CD4-positive, CD25-positive, alpha-beta regulatory T cell (primary cell): ENCODE measurements around the gene NCAPG2. TPM values are rescaled to one million over a fixed set of nuclear protein-coding genes. Genes with fewer than 3 reads are reported as not detected.

Source experiments
- ATAC-seq, 2 donors: fragments of 150-1000 bp; cut with Tn5 transposase; one replicate each; pipeline ENCODE4 v1.10.0; 2021; ENCODE audit warnings: low read depth in 2 of 2, moderate number of reproducible peaks in 2 of 2, moderate library complexity in 1 of 2
- DNase-seq, 3 donors: peaks; one replicate each; pipeline versions ENCODE4 v3.0.0 to v3.0.0-alpha.2; 2012 to 2022; ENCODE audit warnings: mixed read lengths in 1 of 3
- H3K27ac ChIP-seq: one replicate; pipeline ENCODE4 v1.7.0; 2013; ENCODE audit warnings: mild to moderate bottlenecking, low read length; ENCODE audit not compliant: insufficient read depth, poor library complexity, severe bottlenecking
- H3K27me3 ChIP-seq: one replicate; pipeline ENCODE4 v1.7.0; 2013; ENCODE audit warnings: low read length; ENCODE audit not compliant: control insufficient read depth, insufficient read depth
- H3K36me3 ChIP-seq: one replicate; pipeline ENCODE4 v1.7.0; 2013; ENCODE audit warnings: mild to moderate bottlenecking, low read length, moderate library complexity; ENCODE audit not compliant: control insufficient read depth, insufficient read depth
- H3K4me1 ChIP-seq: 2 replicates; pipeline ENCODE4 v1.7.0; 2013; ENCODE audit warnings: mild to moderate bottlenecking, low read length; ENCODE audit not compliant: insufficient read depth, control insufficient read depth, poor library complexity, severe bottlenecking
- H3K4me3 ChIP-seq: one replicate; pipeline ENCODE4 v1.7.0; 2013; ENCODE audit warnings: low read depth, mild to moderate bottlenecking, low read length, moderate library complexity
- H3K9me3 ChIP-seq, 2 experiments: 1 replicate in 1 of 2; 2 replicates in 1 of 2; pipeline ENCODE4 v1.7.0; 2013; ENCODE audit warnings: low read length in 2 of 2, mild to moderate bottlenecking in 1 of 2, moderate library complexity in 1 of 2; ENCODE audit not compliant: control insufficient read depth in 2 of 2
- H3K27ac Mint-ChIP-seq, 3 donors: one replicate each; pipeline ENCODE4 v1.8.0; 2020 to 2022; ENCODE audit warnings: mild to moderate bottlenecking in 3 of 3, mixed read lengths in 3 of 3, moderate library complexity in 2 of 3
- H3K27me3 Mint-ChIP-seq: one replicate; pipeline ENCODE4 v1.8.0; 2022; ENCODE audit warnings: mild to moderate bottlenecking, mixed read lengths
- H3K36me3 Mint-ChIP-seq: one replicate; pipeline ENCODE4 v1.8.0; 2020; ENCODE audit warnings: mixed read lengths
- H3K4me1 Mint-ChIP-seq, 4 donors: one replicate each; pipeline ENCODE4 v1.8.0; 2020 to 2022; ENCODE audit warnings: mixed read lengths in 4 of 4, mild to moderate bottlenecking in 1 of 4
- H3K4me3 Mint-ChIP-seq, 4 donors: one replicate each; pipeline ENCODE4 v1.8.0; 2020 to 2022; ENCODE audit warnings: mild to moderate bottlenecking in 4 of 4, mixed read lengths in 4 of 4, moderate library complexity in 3 of 4
- H3K9me3 Mint-ChIP-seq, 7 donors: one replicate each; pipeline ENCODE4 v1.8.0; 2020 to 2022; ENCODE audit warnings: mixed read lengths in 7 of 7, mild to moderate bottlenecking in 3 of 7, moderate library complexity in 2 of 7
- polyA plus RNA-seq, 4 donors: library from polyadenylated mRNA; unstranded; fragments of 300-500 nt; fragmentation: Illumina TruSeq; gene quantifications; one replicate each; pipeline ENCODE4 v1.2.3, GENCODE V29; 2021
- total RNA-seq: library from RNA; stranded (reverse); gene quantifications from one replicate; pipeline ENCODE4 v1.2.3, GENCODE V29; 2022

The NCAPG2 gene
- total and polyA plus RNA-seq, 5 donors from 2014 or later, result 2.7 to 10.6 (median 4.4) TPM

GRCh38 chr7:158747408-158747807, 42.8 kb upstream of the NCAPG2 start:
- Histone ChIP-seq H3K36me3 (peaks cover 76% of the 10 kb centered on the region), H3K27me3 (no peaks in the 10 kb centered on the region), H3K4me1 (no peaks in the 10 kb centered on the region), H3K4me3 (no peak overlapping the region), H3K9me3 (no peaks in the 10 kb centered on the region), H3K27ac (no peak overlapping the region)
- Mint-ChIP-seq H3K36me3 (peaks cover 36% of the 10 kb centered on the region), H3K27ac (no peak overlapping the region), H3K9me3 (no peaks in the 10 kb centered on the region), H3K27me3 (no peaks in the 10 kb centered on the region), H3K4me3 (no peak overlapping the region), H3K4me1 (peaks cover 0 to 11% (median 5%) of the 10 kb centered on the region in 4 donors)
- DNase-seq (no peak), ATAC-seq (no peak)

GRCh38 chr7:158746957-158747356, 42.4 kb upstream of the NCAPG2 start:
- no peaks in the 10 kb centered on the region for H3K9me3 Mint-ChIP-seq
- H3K9me3 ChIP-seq, result no peaks in the 10 kb centered on the region
- peaks cover 39% of the 10 kb centered on the region for H3K36me3 Mint-ChIP-seq
- H3K4me3 Mint-ChIP-seq, result no peak overlapping the region
- H3K4me1 Mint-ChIP-seq, result peaks cover 0 to 11% (median 5%) of the 10 kb centered on the region in 4 donors
- DNase-seq (no peak), ATAC-seq (no peak)
- H3K27ac Mint-ChIP-seq, result no peak overlapping the region
- H3K4me1 ChIP-seq, result no peaks in the 10 kb centered on the region
- no peaks in the 10 kb centered on the region for H3K27me3 Mint-ChIP-seq
- H3K27me3 ChIP-seq, result no peaks in the 10 kb centered on the region
- H3K4me3 ChIP-seq, result no peak overlapping the region
- no peak overlapping the region for H3K27ac ChIP-seq
- H3K36me3 ChIP-seq, result peaks cover 77% of the 10 kb centered on the region

- Mint-ChIP-seq H3K27ac (peak overlapping the region in 1 of 3 donors; percentile 7), H3K27me3 (no peaks in the 10 kb centered on the region), H3K4me3 (peak overlapping the region in 1 of 4 donors; percentile 15), H3K9me3 (no peaks in the 10 kb centered on the region), H3K4me1 (peaks cover 2 to 11% (median 5%) of the 10 kb centered on the region in 4 donors), H3K36me3 (peaks cover 44% of the 10 kb centered on the region)
- peaks cover 89% of the 10 kb centered on the region for H3K36me3 ChIP-seq
- no peaks in the 10 kb centered on the region for H3K4me1 ChIP-seq
- no peak for ATAC-seq
- no peak overlapping the region for H3K4me3 ChIP-seq
- no peaks in the 10 kb centered on the region for H3K9me3 ChIP-seq
- no peak for DNase-seq
- H3K27ac ChIP-seq, result no peak overlapping the region
- no peaks in the 10 kb centered on the region for H3K27me3 ChIP-seq
Observed at GRCh38 chr7:158745057-158745715, 40.6 kb upstream of the NCAPG2 start.

- H3K4me1 Mint-ChIP-seq, result peaks cover 2 to 11% (median 5%) of the 10 kb centered on the region in 4 donors
- H3K36me3 ChIP-seq, result peaks cover 90% of the 10 kb centered on the region
- no peak for DNase-seq
- H3K27ac ChIP-seq, result no peak overlapping the region
- no peak overlapping the region for H3K27ac Mint-ChIP-seq
- no peaks in the 10 kb centered on the region for H3K27me3 Mint-ChIP-seq
- H3K36me3 Mint-ChIP-seq, result peaks cover 40% of the 10 kb centered on the region
- no peaks in the 10 kb centered on the region for H3K9me3 Mint-ChIP-seq
- H3K4me3 Mint-ChIP-seq, result no peak overlapping the region
- H3K4me3 ChIP-seq, result no peak overlapping the region
- H3K4me1 ChIP-seq, result no peaks in the 10 kb centered on the region
- no peak for ATAC-seq
- no peaks in the 10 kb centered on the region for H3K27me3 ChIP-seq
- H3K9me3 ChIP-seq, result no peaks in the 10 kb centered on the region
Observed at GRCh38 chr7:158744070-158744469, 39.5 kb upstream of the NCAPG2 start.

- Mint-ChIP-seq H3K4me3 (no peak overlapping the region), H3K27me3 (no peaks in the 10 kb centered on the region), H3K27ac (no peak overlapping the region), H3K9me3 (no peaks in the 10 kb centered on the region), H3K36me3 (peaks cover 45% of the 10 kb centered on the region), H3K4me1 (peaks cover 2 to 11% (median 5%) of the 10 kb centered on the region in 4 donors)
- ATAC-seq (no peak), DNase-seq (no peak)
- no peaks in the 10 kb centered on the region for H3K27me3 ChIP-seq
- no peak overlapping the region for H3K4me3 ChIP-seq
- no peaks in the 10 kb centered on the region for H3K9me3 ChIP-seq
- H3K36me3 ChIP-seq, result peaks cover 90% of the 10 kb centered on the region
- no peaks in the 10 kb centered on the region for H3K4me1 ChIP-seq
- no peak overlapping the region for H3K27ac ChIP-seq
Observed at GRCh38 chr7:158743219-158743618, 38.6 kb upstream of the NCAPG2 start.

GRCh38 chr7:158742065-158742821, 37.6 kb upstream of the NCAPG2 start:
- H3K36me3 Mint-ChIP-seq, result peaks cover 42% of the 10 kb centered on the region
- peaks cover 0 to 6% (median 4%) of the 10 kb centered on the region in 4 donors for H3K4me1 Mint-ChIP-seq

GRCh38 chr7:158741294-158741666, 36.7 kb upstream of the NCAPG2 start:
- Mint-ChIP-seq H3K4me1 (peaks cover 0 to 6% (median 3%) of the 10 kb centered on the region in 4 donors), H3K36me3 (peaks cover 48% of the 10 kb centered on the region), H3K27ac (peak overlapping the region in 1 of 3 donors; percentile 90), H3K9me3 (no peaks in the 10 kb centered on the region), H3K4me3 (no peak overlapping the region), H3K27me3 (no peaks in the 10 kb centered on the region)
- Histone ChIP-seq H3K4me3 (no peak overlapping the region), H3K27ac (no peak overlapping the region), H3K4me1 (no peaks in the 10 kb centered on the region), H3K9me3 (no peaks in the 10 kb centered on the region), H3K36me3 (peaks cover 92% of the 10 kb centered on the region), H3K27me3 (no peaks in the 10 kb centered on the region)
- DNase-seq (no peak), ATAC-seq (no peak)

More at GRCh38 chr7:158742065-158742821, 37.6 kb upstream of the NCAPG2 start:
- H3K9me3 Mint-ChIP-seq, result no peaks in the 10 kb centered on the region
- H3K4me3 Mint-ChIP-seq, result no peak overlapping the region
- Histone ChIP-seq H3K4me1 (no peaks in the 10 kb centered on the region), H3K4me3 (no peak overlapping the region), H3K36me3 (peaks cover 90% of the 10 kb centered on the region), H3K27me3 (no peaks in the 10 kb centered on the region), H3K27ac (no peak overlapping the region), H3K9me3 (no peaks in the 10 kb centered on the region)
- peak overlapping the region in 2 of 3 donors; percentile 11 to 68 for H3K27ac Mint-ChIP-seq
- H3K27me3 Mint-ChIP-seq, result no peaks in the 10 kb centered on the region
- DNase-seq, result no peak
- ATAC-seq, result no peak
